ENCODE data around the gene THSD4.

THSD4 gene

GRCh38 chr15:71328453-71328852, 213.2 kb downstream of the THSD4 start:
- Histone ChIP-seq H3K9me2 (ENCODE audit: low read depth, low read length) (no peaks in the 10 kb centered on the region), H3F3A (ENCODE audit: insufficient read depth, low read length) (no peaks in the 10 kb centered on the region), H3K27me3 (ENCODE audit: insufficient read depth, low read length) (no peaks in the 10 kb centered on the region), H2AFZ (ENCODE audit: low read length) (no peak overlapping the region), H4K20me1 (ENCODE audit: insufficient read depth, low read length) (no peaks in the 10 kb centered on the region), H3K4me2 (ENCODE audit: low read length) (no peak overlapping the region), H3K4me1 (ENCODE audit: insufficient read depth, low read length, severe bottlenecking) (no peaks in the 10 kb centered on the region), H3K27ac (ENCODE audit: low read depth, low read length, poor library complexity, severe bottlenecking) (no peak overlapping the region), H3K36me3 (ENCODE audit: insufficient read depth, low read length) (no peaks in the 10 kb centered on the region), H3K79me2 (ENCODE audit: insufficient read depth, low read length) (no peaks in the 10 kb centered on the region), H3K9ac (ENCODE audit: low read length) (no peak overlapping the region), H3K9me3 (ENCODE audit: low read length) (no peaks in the 10 kb centered on the region), H3K4me3 (ENCODE audit: low read depth, low read length, poor library complexity, severe bottlenecking) (no peak overlapping the region)
- no peak for TF ChIP-seq EZH2 (IDR thresholded peaks at IDR 0.05; ENCODE audit: borderline replicate concordance, low read length)
- TF ChIP-seq CTCF (IDR thresholded peaks at IDR 0.05; ENCODE audit: low read length) = no peak

DNA sequence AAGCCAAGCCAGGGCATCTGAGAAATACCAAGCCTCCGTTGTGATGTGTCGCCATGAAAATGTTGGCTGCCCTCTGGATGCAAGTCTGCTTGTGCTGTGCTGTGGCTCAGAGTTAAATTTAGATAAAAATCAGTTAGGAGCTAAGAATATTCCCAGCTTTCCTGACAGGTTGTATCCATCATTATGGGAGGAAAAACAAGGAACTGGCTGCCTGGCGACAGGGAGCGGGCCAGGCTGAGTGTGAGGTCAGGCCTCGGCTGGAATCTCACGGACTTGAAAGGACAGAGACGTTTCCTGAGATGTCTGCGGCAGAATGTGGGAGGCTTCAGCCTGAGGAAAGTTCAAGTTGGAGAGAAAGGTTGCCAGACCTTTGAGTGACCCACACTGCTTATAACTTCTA, 213.8 kb downstream of the THSD4 start:
- Histone ChIP-seq H3K9ac (ENCODE audit: low read length) (no peak overlapping the region), H3K27ac (ENCODE audit: low read depth, low read length, poor library complexity, severe bottlenecking) (no peak overlapping the region), H3K9me2 (ENCODE audit: low read depth, low read length) (no peaks in the 10 kb centered on the region), H3K36me3 (ENCODE audit: insufficient read depth, low read length) (no peaks in the 10 kb centered on the region), H3K9me3 (ENCODE audit: low read length) (no peaks in the 10 kb centered on the region), H3K79me2 (ENCODE audit: insufficient read depth, low read length) (no peaks in the 10 kb centered on the region), H3K4me1 (ENCODE audit: insufficient read depth, low read length, severe bottlenecking) (no peaks in the 10 kb centered on the region), H4K20me1 (ENCODE audit: insufficient read depth, low read length) (no peaks in the 10 kb centered on the region), H2AFZ (ENCODE audit: low read length) (no peak overlapping the region), H3K4me3 (ENCODE audit: low read depth, low read length, poor library complexity, severe bottlenecking) (no peak overlapping the region), H3K27me3 (ENCODE audit: insufficient read depth, low read length) (no peaks in the 10 kb centered on the region), H3K4me2 (ENCODE audit: low read length) (no peak overlapping the region), H3F3A (ENCODE audit: insufficient read depth, low read length) (no peaks in the 10 kb centered on the region)
- TF ChIP-seq EZH2 (IDR thresholded peaks at IDR 0.05; ENCODE audit: borderline replicate concordance, low read length) (no peak), CTCF (IDR thresholded peaks at IDR 0.05; ENCODE audit: low read length) (no peak)

- Histone ChIP-seq H3K4me1 (ENCODE audit: insufficient read depth, low read length, severe bottlenecking) (no peaks in the 10 kb centered on the region), H3F3A (ENCODE audit: insufficient read depth, low read length) (no peaks in the 10 kb centered on the region), H4K20me1 (ENCODE audit: insufficient read depth, low read length) (no peaks in the 10 kb centered on the region), H3K9me2 (ENCODE audit: low read depth, low read length) (no peaks in the 10 kb centered on the region), H3K27me3 (ENCODE audit: insufficient read depth, low read length) (no peaks in the 10 kb centered on the region), H3K36me3 (ENCODE audit: insufficient read depth, low read length) (no peaks in the 10 kb centered on the region), H3K79me2 (ENCODE audit: insufficient read depth, low read length) (no peaks in the 10 kb centered on the region), H3K27ac (ENCODE audit: low read depth, low read length, poor library complexity, severe bottlenecking) (no peak overlapping the region), H3K9me3 (ENCODE audit: low read length) (no peaks in the 10 kb centered on the region), H3K4me2 (ENCODE audit: low read length) (no peak overlapping the region), H3K4me3 (ENCODE audit: low read depth, low read length, poor library complexity, severe bottlenecking) (no peak overlapping the region), H3K9ac (ENCODE audit: low read length) (no peak overlapping the region), H2AFZ (ENCODE audit: low read length) (no peak overlapping the region)
- TF ChIP-seq CTCF (IDR thresholded peaks at IDR 0.05; ENCODE audit: low read length) = no peak
- no peak for TF ChIP-seq EZH2 (IDR thresholded peaks at IDR 0.05; ENCODE audit: borderline replicate concordance, low read length)
These were observed 214.4 kb downstream of the THSD4 start for GRCh38 chr15:71329497-71330260.
